ENCODE data around the gene CTCF. TPM values are rescaled to one million over a fixed set of nuclear protein-coding genes. Genes with fewer than 3 reads are reported as not detected.

Gene CTCF
- total RNA-seq, 1 experiment from 2014 or later: 33.1 TPM

- H3K9me3 ChIP-seq (ENCODE audit: control insufficient read depth, insufficient read depth, low read depth, low read length): no peaks in the 10 kb centered on the region
- H3K36me3 ChIP-seq (ENCODE audit: control insufficient read depth, insufficient read depth, low read length): no peaks in the 10 kb centered on the region
- no peak overlapping the region for H3K4me3 ChIP-seq (ENCODE audit: low read depth in 2 of 2, low read length in 2 of 2)
- H3K4me1 ChIP-seq (ENCODE audit: control insufficient read depth, insufficient read depth, low read length): no peaks in the 10 kb centered on the region
- no peak for ATAC-seq
- intact Hi-C loops (cut with micrococcal nuclease; ENCODE audit: unreplicated experiment): no loop called here
- in situ Hi-C loops (cut with HindIII; ENCODE audit: low pct_unique_long_range_greater_than_20kb, low sequenced_read_pairs): no loop called here
- no peak for DNase-seq (ENCODE audit: low read depth, low spot score)
- H3K27ac ChIP-seq (ENCODE audit: low read length): no peak overlapping the region
- BruUV-seq (replicated peaks): no TSS peak
- ChIA-PET CTCF (no interaction called here), POLR2A (no interaction called here)
- TF ChIP-seq POLR2AphosphoS5 (IDR thresholded peaks at IDR 0.05; ENCODE audit: low read depth, low read length) (no peak), TCF7L2 (IDR thresholded peaks at IDR 0.05; ENCODE audit: low read depth, low read length) (no peak), SIN3A (IDR thresholded peaks at IDR 0.05; ENCODE audit: borderline replicate concordance, insufficient read depth, low read depth, low read length) (no peak)
- TF ChIP-seq, protein P1, sequence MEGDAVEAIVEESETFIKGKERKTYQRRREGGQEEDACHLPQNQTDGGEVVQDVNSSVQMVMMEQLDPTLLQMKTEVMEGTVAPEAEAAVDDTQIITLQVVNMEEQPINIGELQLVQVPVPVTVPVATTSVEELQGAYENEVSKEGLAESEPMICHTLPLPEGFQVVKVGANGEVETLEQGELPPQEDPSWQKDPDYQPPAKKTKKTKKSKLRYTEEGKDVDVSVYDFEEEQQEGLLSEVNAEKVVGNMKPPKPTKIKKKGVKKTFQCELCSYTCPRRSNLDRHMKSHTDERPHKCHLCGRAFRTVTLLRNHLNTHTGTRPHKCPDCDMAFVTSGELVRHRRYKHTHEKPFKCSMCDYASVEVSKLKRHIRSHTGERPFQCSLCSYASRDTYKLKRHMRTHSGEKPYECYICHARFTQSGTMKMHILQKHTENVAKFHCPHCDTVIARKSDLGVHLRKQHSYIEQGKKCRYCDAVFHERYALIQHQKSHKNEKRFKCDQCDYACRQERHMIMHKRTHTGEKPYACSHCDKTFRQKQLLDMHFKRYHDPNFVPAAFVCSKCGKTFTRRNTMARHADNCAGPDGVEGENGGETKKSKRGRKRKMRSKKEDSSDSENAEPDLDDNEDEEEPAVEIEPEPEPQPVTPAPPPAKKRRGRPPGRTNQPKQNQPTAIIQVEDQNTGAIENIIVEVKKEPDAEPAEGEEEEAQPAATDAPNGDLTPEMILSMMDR (IDR thresholded peaks at IDR 0.05): no peak
- TF ChIP-seq, protein P2, sequence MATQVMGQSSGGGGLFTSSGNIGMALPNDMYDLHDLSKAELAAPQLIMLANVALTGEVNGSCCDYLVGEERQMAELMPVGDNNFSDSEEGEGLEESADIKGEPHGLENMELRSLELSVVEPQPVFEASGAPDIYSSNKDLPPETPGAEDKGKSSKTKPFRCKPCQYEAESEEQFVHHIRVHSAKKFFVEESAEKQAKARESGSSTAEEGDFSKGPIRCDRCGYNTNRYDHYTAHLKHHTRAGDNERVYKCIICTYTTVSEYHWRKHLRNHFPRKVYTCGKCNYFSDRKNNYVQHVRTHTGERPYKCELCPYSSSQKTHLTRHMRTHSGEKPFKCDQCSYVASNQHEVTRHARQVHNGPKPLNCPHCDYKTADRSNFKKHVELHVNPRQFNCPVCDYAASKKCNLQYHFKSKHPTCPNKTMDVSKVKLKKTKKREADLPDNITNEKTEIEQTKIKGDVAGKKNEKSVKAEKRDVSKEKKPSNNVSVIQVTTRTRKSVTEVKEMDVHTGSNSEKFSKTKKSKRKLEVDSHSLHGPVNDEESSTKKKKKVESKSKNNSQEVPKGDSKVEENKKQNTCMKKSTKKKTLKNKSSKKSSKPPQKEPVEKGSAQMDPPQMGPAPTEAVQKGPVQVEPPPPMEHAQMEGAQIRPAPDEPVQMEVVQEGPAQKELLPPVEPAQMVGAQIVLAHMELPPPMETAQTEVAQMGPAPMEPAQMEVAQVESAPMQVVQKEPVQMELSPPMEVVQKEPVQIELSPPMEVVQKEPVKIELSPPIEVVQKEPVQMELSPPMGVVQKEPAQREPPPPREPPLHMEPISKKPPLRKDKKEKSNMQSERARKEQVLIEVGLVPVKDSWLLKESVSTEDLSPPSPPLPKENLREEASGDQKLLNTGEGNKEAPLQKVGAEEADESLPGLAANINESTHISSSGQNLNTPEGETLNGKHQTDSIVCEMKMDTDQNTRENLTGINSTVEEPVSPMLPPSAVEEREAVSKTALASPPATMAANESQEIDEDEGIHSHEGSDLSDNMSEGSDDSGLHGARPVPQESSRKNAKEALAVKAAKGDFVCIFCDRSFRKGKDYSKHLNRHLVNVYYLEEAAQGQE (IDR thresholded peaks at IDR 0.05; ENCODE audit: insufficient read depth in 1 of 2, low read depth in 2 of 2, low read length in 1 of 2): no peak
- no peaks in the 10 kb centered on the region for H3K27me3 ChIP-seq (ENCODE audit: control insufficient read depth, insufficient read depth, low read length)
These were observed 121.4 kb downstream of the CTCF start for GRCh38 chr16:67683767-67684166.

GRCh38 chr16:67685388-67686112 is 123.2 kb downstream of the CTCF start:
- H3K9me3 ChIP-seq (ENCODE audit: control insufficient read depth, insufficient read depth, low read depth, low read length): no peaks in the 10 kb centered on the region
- intact Hi-C loops (cut with micrococcal nuclease; ENCODE audit: unreplicated experiment): no loop called here
- TF ChIP-seq POLR2AphosphoS5 (IDR thresholded peaks at IDR 0.05; ENCODE audit: low read depth, low read length) (no peak), TCF7L2 (IDR thresholded peaks at IDR 0.05; ENCODE audit: low read depth, low read length) (no peak), SIN3A (IDR thresholded peaks at IDR 0.05; ENCODE audit: borderline replicate concordance, insufficient read depth, low read depth, low read length) (no peak)
- TF ChIP-seq, protein P2 (IDR thresholded peaks at IDR 0.05; ENCODE audit: insufficient read depth in 1 of 2, low read depth in 2 of 2, low read length in 1 of 2): no peak
- TF ChIP-seq, protein P1 (IDR thresholded peaks at IDR 0.05): no peak
- H3K36me3 ChIP-seq (ENCODE audit: control insufficient read depth, insufficient read depth, low read length): no peaks in the 10 kb centered on the region
- no peak overlapping the region for H3K4me3 ChIP-seq (ENCODE audit: low read depth in 2 of 2, low read length in 2 of 2)
- CTCF ChIA-PET: no interaction called here
- no peaks in the 10 kb centered on the region for H3K4me1 ChIP-seq (ENCODE audit: control insufficient read depth, insufficient read depth, low read length)
- no peak overlapping the region for H3K27ac ChIP-seq (ENCODE audit: low read length)
- POLR2A ChIA-PET: no interaction called here
- in situ Hi-C loops (cut with HindIII; ENCODE audit: low pct_unique_long_range_greater_than_20kb, low sequenced_read_pairs): no loop called here
- no peaks in the 10 kb centered on the region for H3K27me3 ChIP-seq (ENCODE audit: control insufficient read depth, insufficient read depth, low read length)
- ATAC-seq: no peak
- DNase-seq (ENCODE audit: low read depth, low spot score): no peak
- BruUV-seq (replicated peaks): no TSS peak

Measured in Panc1 (cell line).